ENCODE results near the gene LYZL4. TPM values are rescaled to one million over a fixed set of nuclear protein-coding genes. Genes with fewer than 3 reads are reported as not detected.

LYZL4 gene
- total RNA-seq, 1 experiment from 2014 or later: not detected

DNA sequence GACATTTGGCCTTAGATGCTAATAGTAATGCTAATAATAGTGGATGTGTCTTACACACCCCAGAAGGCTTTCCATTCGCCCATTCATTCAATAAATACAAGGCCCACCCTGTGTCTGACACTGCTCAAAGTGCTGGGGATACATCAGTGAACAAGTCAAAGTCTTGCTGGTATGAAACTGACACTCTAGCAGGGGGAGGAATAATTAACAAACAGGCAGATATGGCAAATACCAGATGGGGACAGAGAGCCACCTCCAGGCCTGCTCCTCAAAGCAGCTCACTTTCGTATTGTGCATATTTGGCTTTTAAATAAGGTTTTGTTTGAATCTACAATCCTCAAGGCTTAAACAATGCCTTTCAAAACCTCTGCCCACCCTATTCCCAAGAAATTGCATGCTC is 28.3 kb upstream of the LYZL4 start:
- TF ChIP-seq, protein P1, sequence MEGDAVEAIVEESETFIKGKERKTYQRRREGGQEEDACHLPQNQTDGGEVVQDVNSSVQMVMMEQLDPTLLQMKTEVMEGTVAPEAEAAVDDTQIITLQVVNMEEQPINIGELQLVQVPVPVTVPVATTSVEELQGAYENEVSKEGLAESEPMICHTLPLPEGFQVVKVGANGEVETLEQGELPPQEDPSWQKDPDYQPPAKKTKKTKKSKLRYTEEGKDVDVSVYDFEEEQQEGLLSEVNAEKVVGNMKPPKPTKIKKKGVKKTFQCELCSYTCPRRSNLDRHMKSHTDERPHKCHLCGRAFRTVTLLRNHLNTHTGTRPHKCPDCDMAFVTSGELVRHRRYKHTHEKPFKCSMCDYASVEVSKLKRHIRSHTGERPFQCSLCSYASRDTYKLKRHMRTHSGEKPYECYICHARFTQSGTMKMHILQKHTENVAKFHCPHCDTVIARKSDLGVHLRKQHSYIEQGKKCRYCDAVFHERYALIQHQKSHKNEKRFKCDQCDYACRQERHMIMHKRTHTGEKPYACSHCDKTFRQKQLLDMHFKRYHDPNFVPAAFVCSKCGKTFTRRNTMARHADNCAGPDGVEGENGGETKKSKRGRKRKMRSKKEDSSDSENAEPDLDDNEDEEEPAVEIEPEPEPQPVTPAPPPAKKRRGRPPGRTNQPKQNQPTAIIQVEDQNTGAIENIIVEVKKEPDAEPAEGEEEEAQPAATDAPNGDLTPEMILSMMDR (conservative IDR thresholded peaks at IDR 0.05; ENCODE audit: low read depth, low read length): no peak
- DNase-seq: no peak
- H3K36me3 ChIP-seq (ENCODE audit: low read depth, low read length): no peaks in the 10 kb centered on the region
- no peak overlapping the region for H3K4me2 ChIP-seq (ENCODE audit: low read length)
- no peaks in the 10 kb centered on the region for H3K4me1 ChIP-seq (ENCODE audit: insufficient read depth, low read length)
- H3K27me3 ChIP-seq (ENCODE audit: low read length): peaks cover 19% of the 10 kb centered on the region
- intact Hi-C loops (cut with micrococcal nuclease): no loop called here
- ATAC-seq: no peak
- no TSS peak for BruUV-seq (replicated peaks)
- no peak overlapping the region for H2AFZ ChIP-seq (ENCODE audit: low read length)
- ChIA-PET CTCF (no interaction called here), POLR2A (ENCODE audit: unreplicated experiment) (no interaction called here)
- no peaks in the 10 kb centered on the region for H4K20me1 ChIP-seq (ENCODE audit: low read length)
- no peak overlapping the region for H3K27ac ChIP-seq (ENCODE audit: low read length)
- no peaks in the 10 kb centered on the region for H3K9me2 ChIP-seq (replicated peaks; ENCODE audit: low read length)
- no peak overlapping the region for H3K9ac ChIP-seq (ENCODE audit: low read length)
- no peaks in the 10 kb centered on the region for H3K9me3 ChIP-seq (ENCODE audit: low read length)
- H3K79me2 ChIP-seq (ENCODE audit: low read length): no peaks in the 10 kb centered on the region
- no peaks in the 10 kb centered on the region for H3F3A ChIP-seq (ENCODE audit: low read length, unreplicated experiment)
- no peak overlapping the region for H3K4me3 ChIP-seq (ENCODE audit: low read length)

DNA sequence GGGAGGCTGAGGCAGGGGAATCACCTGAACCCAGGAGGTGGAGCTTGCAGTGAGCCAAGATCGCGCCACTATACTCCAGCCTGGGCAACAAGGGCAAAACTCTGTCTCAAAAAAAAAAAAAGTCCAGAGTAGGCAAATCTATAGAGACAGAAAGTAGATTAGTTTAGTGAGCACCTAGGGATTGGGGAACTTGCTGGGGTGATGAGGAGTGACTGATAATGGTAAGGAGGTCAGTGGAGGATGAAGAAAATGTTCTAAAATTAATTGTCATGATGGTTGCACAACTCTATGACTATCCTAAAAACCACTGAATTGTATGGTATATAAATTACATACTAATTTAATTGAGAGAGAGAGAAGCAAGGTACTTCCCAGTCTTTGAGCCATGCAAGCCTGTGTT is 27.8 kb upstream of the LYZL4 start:
- Histone ChIP-seq H3K27me3 (ENCODE audit: low read length) (peaks cover 19% of the 10 kb centered on the region), H3K9me2 (replicated peaks; ENCODE audit: low read length) (no peaks in the 10 kb centered on the region), H3F3A (ENCODE audit: low read length, unreplicated experiment) (no peaks in the 10 kb centered on the region), H2AFZ (ENCODE audit: low read length) (no peak overlapping the region), H3K4me2 (ENCODE audit: low read length) (no peak overlapping the region), H3K9ac (ENCODE audit: low read length) (no peak overlapping the region), H3K79me2 (ENCODE audit: low read length) (no peaks in the 10 kb centered on the region), H4K20me1 (ENCODE audit: low read length) (no peaks in the 10 kb centered on the region), H3K9me3 (ENCODE audit: low read length) (no peaks in the 10 kb centered on the region), H3K36me3 (ENCODE audit: low read depth, low read length) (no peaks in the 10 kb centered on the region), H3K4me3 (ENCODE audit: low read length) (no peak overlapping the region), H3K27ac (ENCODE audit: low read length) (no peak overlapping the region), H3K4me1 (ENCODE audit: insufficient read depth, low read length) (no peaks in the 10 kb centered on the region)
- ATAC-seq (no peak), DNase-seq (no peak)
- ChIA-PET CTCF (no interaction called here), POLR2A (ENCODE audit: unreplicated experiment) (no interaction called here)
- no TSS peak for BruUV-seq (replicated peaks)
- TF ChIP-seq EZH2 (IDR thresholded peaks at IDR 0.05; ENCODE audit: low read length, unreplicated experiment): no peak
- intact Hi-C loops (cut with micrococcal nuclease): no loop called here

DNA sequence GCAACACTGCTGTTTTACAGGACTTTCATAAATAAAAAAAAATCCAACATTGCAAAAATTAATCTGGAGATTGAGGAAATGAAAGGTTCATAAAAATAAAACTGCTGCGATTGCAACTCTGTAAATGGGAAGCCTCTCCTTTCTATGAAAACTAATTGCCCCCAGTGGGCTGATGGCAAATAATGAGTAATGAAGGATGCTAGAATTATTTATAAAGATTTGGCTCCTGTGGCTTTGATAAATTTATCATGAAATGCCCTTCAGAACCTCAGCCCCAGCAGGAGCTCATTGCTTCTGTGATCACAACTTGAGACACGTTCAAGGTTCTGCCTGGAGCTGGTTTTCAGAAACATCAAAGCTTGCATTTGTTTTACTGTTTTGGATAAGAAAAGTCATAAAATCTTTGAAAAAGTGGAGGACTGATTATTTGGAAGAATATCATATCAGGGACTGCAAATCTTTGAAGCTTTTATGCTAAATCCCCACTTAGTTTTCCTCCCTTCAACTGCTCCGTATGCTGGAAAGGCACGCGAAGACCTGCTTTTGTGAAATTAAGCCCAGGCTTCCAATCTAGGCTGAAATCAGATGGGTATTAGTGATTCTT is 24.5 kb upstream of the LYZL4 start:
- H2AFZ ChIP-seq (ENCODE audit: low read length): no peak overlapping the region
- intact Hi-C loops (cut with micrococcal nuclease): no loop called here
- no peak overlapping the region for H3K9ac ChIP-seq (ENCODE audit: low read length)
- H3K4me2 ChIP-seq (ENCODE audit: low read length): no peak overlapping the region
- H3K4me3 ChIP-seq (ENCODE audit: low read length): no peak overlapping the region
- H3K9me2 ChIP-seq (replicated peaks; ENCODE audit: low read length): no peaks in the 10 kb centered on the region
- no peaks in the 10 kb centered on the region for H3K36me3 ChIP-seq (ENCODE audit: low read depth, low read length)
- CTCF ChIA-PET: no interaction called here
- no peaks in the 10 kb centered on the region for H4K20me1 ChIP-seq (ENCODE audit: low read length)
- no peak overlapping the region for H3K27ac ChIP-seq (ENCODE audit: low read length)
- no peak for DNase-seq
- H3F3A ChIP-seq (ENCODE audit: low read length, unreplicated experiment): no peaks in the 10 kb centered on the region
- ATAC-seq: no peak
- H3K27me3 ChIP-seq (ENCODE audit: low read length): peaks cover 4% of the 10 kb centered on the region; the same call in 1 of the 2 replicates
- BruUV-seq (replicated peaks): no TSS peak
- POLR2A ChIA-PET (ENCODE audit: unreplicated experiment): no interaction called here
- no peaks in the 10 kb centered on the region for H3K4me1 ChIP-seq (ENCODE audit: insufficient read depth, low read length)
- 0 out of 2 replicates have a peak, but pooled peaks cover 6% of the 10 kb centered on the region for H3K9me3 ChIP-seq (ENCODE audit: low read length)
- no peak for TF ChIP-seq EZH2 (IDR thresholded peaks at IDR 0.05; ENCODE audit: low read length, unreplicated experiment)
- no peak for TF ChIP-seq EZH2phosphoT487 (IDR thresholded peaks at IDR 0.05; ENCODE audit: borderline replicate concordance, low read length)
- TF ChIP-seq, protein P1 (conservative IDR thresholded peaks at IDR 0.05; ENCODE audit: low read depth, low read length): no peak
- no peaks in the 10 kb centered on the region for H3K79me2 ChIP-seq (ENCODE audit: low read length)
